Measurements from ENCODE around the gene MEX3C.

MEX3C gene

GRCh38 chr18:51197661-51198424 lies at the start of gene MEX3C:
TSS of gene MEX3C (minus strand) at chr18:51197681. CDS start at chr18:51197320, 361 bp downstream.
- peak; percentile 17 for TF ChIP-seq CTCF (IDR thresholded peaks at IDR 0.05; ENCODE audit: insufficient read depth, low read depth, low read length, missing control alignments)
- DNase-seq (ENCODE audit: low read depth) = peak; percentile 99
- peak within 1 kb of the TSS; percentile 97 for H3K4me3 ChIP-seq (ENCODE audit: low read length)

- H3K4me3 ChIP-seq (ENCODE audit: low read length) = no peak overlapping the region
- TF ChIP-seq CTCF (IDR thresholded peaks at IDR 0.05; ENCODE audit: insufficient read depth, low read depth, low read length, missing control alignments) = no peak
- DNase-seq (ENCODE audit: low read depth) = no peak
Measured at GRCh38 chr18:51241226-51241625, 43.7 kb upstream of the MEX3C start.

GRCh38 chr18:51236225-51236624 lies 38.7 kb upstream of the MEX3C start:
- no peak overlapping the region for H3K4me3 ChIP-seq (ENCODE audit: low read length)
- TF ChIP-seq CTCF (IDR thresholded peaks at IDR 0.05; ENCODE audit: insufficient read depth, low read depth, low read length, missing control alignments) = no peak
- DNase-seq (ENCODE audit: low read depth) = peak; percentile 87

GRCh38 chr18:51235009-51235789 lies 37.7 kb upstream of the MEX3C start:
- TF ChIP-seq CTCF (IDR thresholded peaks at IDR 0.05; ENCODE audit: insufficient read depth, low read depth, low read length, missing control alignments) = no peak
- DNase-seq (ENCODE audit: low read depth) = peak; percentile 80
- no peak overlapping the region for H3K4me3 ChIP-seq (ENCODE audit: low read length)

- peak; percentile 18 for DNase-seq (ENCODE audit: low read depth)
- no peak overlapping the region for H3K4me3 ChIP-seq (ENCODE audit: low read length)
- TF ChIP-seq CTCF (IDR thresholded peaks at IDR 0.05; ENCODE audit: insufficient read depth, low read depth, low read length, missing control alignments) = no peak
Measured at GRCh38 chr18:51234117-51235008, 36.9 kb upstream of the MEX3C start.

- DNase-seq (ENCODE audit: low read depth) = peak; percentile 13
- no peak for TF ChIP-seq CTCF (IDR thresholded peaks at IDR 0.05; ENCODE audit: insufficient read depth, low read depth, low read length, missing control alignments)
- H3K4me3 ChIP-seq (ENCODE audit: low read length) = no peak overlapping the region
Measured at GRCh38 chr18:51229328-51229727, 31.8 kb upstream of the MEX3C start.

All from epithelial cell of esophagus (primary cell).